DND-41 (cell line): ENCODE data around the gene SDK2.

ENCODE experiments used
- CTCF ChIP-seq: IDR thresholded peaks from 2 replicates; pipeline ENCODE4 v1.5.1; 2012; ENCODE audit warnings: borderline replicate concordance, low read length, moderate library complexity, mild to moderate bottlenecking; ENCODE audit not compliant: poor library complexity, severe bottlenecking; ENCODE audit errors: extremely low read depth
- EZH2 ChIP-seq: IDR thresholded peaks from 3 replicates; pipeline ENCODE4 v1.6.1; 2012; ENCODE audit warnings: borderline replicate concordance, low read depth, mild to moderate bottlenecking, moderate library complexity, low read length, inconsistent platforms; ENCODE audit not compliant: severe bottlenecking

- TF ChIP-seq CTCF (no peak), EZH2 (no peak)
Observed at GRCh38 chr17:73542323-73542722, 101.9 kb downstream of the SDK2 start.
